Pancreas (tissue), 10 donors: Measurements from ENCODE around the gene ARID5B. TPM values are rescaled to one million over a fixed set of nuclear protein-coding genes. Genes with fewer than 3 reads are reported as not detected.

Source experiments
- ATAC-seq, 4 donors: fragments of 200-7000 bp; cut with Tn5 transposase; one replicate each; pipeline versions ENCODE4 v1.8.0 to v1.9.1; 2020; ENCODE audit warnings: mild to moderate bottlenecking in 4 of 4, moderate library complexity in 4 of 4
- DNase-seq, 6 donors: peaks; one replicate each; pipeline ENCODE4 v3.0.0-alpha.2; 2020
- FAIRE-seq: peaks from 2 replicates; lab custom pipeline; 2012; peaks lifted over from hg19 to GRCh38; lab: Jason Lieb, UNC
- H3K27ac ChIP-seq, 4 donors: fragments of 200-600 bp; sonication (generic); 1 replicate in 3 of 4; 2 replicates in 1 of 4; pipeline versions ENCODE4 v1.5.0 to v1.8.0; 2020
- H3K27me3 ChIP-seq, 4 donors: fragments of 200-600 bp; one replicate each; pipeline ENCODE4 v1.8.0; 2021
- H3K36me3 ChIP-seq, 3 donors: fragments of 200-600 bp; sonication (generic) in 1 of 3; one replicate each; pipeline versions ENCODE4 v1.5.0 to v1.8.0; 2020 to 2021
- H3K4me1 ChIP-seq, 3 donors: fragments of 200-600 bp; one replicate each; pipeline ENCODE4 v1.8.0; 2021
- H3K4me3 ChIP-seq, 4 donors: fragments of 200-600 bp; sonication (generic) in 2 of 4; one replicate each; pipeline versions ENCODE4 v1.5.0 to v1.8.0; 2020 to 2021
- H3K9me3 ChIP-seq, 4 donors: fragments of 200-600 bp; one replicate each; pipeline ENCODE4 v1.8.0; 2021
- WGBS, 2 donors: extraction: QIAGEN DNeasy Blood & Tissue Kit; methylation state at CpG; one replicate each; pipeline ENCODE4 v1.1.7; 2013; 5-methylcytosine and 5-hydroxymethylcytosine counted together
- intact Hi-C, 3 donors: fragments of 100-400 bp; cut with DNase I; formaldehyde crosslinking; loops; one replicate each; pipeline versions ENCODE4 v1.11.1 to v1.14.2; 2022
- polyA plus RNA-seq, 2 donors: library from polyadenylated mRNA; stranded (reverse); fragments of 200-250 nt; gene quantifications; one replicate each; pipeline ENCODE4 v1.2.3, GENCODE V29; 2013
- total RNA-seq, 6 donors: library from RNA; stranded (reverse); fragmentation: NEBNext Ultra II Directional in 4 of 6; extraction: Animal tissue kit (Norgen Biotek cat#: 25700) in 4 of 6; gene quantifications; one replicate each; pipeline versions ENCODE4 v1.2.1 to v1.2.4, GENCODE V29; 2021 to 2023
- TF ChIP-seq, protein P1 (sequence below), 4 donors: fragments of 200-600 bp; sonication (generic) in 3 of 4; IDR thresholded peaks; one replicate each; pipeline versions ENCODE4 v1.5.0 to v1.8.0; 2021; ENCODE audit warnings: antibody characterized with exemption in 4 of 4
- donor health status: healthy with polysubstance abuse.
- donor health status: DM: no; HTN: no; CAD: no; lungs with moderate emphysema.
- donor health status: DM: no; HTN: no; CAD: no.
- donor health status: control.
- donor health status: control.
- donor health status: Bipolar disorder and iron deficiency.
- donor health status: DM: yes; HTN: yes; CAD: no.
- donor health status: DM: no; HTN: no; CAD: no.
- donor health status: DM: no; HTN: no; CAD: no.
- donor health status: DM: yes; HTN: yes; CAD: no.

Gene ARID5B
- total and polyA plus RNA-seq, 8 donors: 2.6 to 13.0 (median 5.0) TPM

DNA sequence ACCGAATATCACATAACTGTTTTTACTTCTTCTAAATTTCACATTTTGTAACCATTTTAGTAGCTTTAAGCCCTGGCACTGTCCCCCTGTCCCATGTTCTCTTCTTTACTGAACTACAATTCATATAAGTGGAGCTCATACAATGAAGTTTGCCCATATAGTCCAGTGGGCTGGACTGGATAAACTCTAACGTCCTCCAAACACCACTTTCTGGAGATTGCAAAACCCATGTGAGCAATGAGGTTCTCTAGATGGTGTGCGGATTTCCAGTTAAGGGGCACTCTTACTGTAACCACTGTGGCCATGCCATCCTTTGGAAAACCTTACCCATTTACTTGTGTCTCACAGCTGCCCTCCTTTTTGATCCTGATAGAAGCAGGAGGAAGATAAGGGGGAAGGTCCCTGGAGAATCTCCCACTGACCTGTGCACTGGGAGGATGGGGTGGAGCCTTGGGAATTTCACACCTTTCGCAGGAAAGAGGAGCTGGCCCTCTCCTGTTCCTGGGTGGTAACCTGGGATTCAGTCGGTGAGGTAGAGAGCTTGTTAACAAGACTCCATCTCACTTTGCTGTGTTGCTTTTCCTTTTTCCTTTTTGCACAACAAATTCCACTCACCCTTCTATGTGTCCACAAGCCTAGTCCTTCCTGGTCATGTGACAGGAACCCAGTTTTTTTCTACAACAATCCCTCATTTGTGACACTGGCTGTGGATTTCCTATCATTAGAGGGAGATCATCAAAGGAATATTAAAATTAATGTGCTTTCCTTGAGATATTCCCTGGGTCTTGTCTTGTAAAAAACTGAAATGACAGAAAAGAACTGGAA lies 120.7 kb downstream of the ARID5B start:
- WGBS, 2 donors: 73 to 79% methylated on average over 5 of the region's 5 CpGs
- no peaks in the 10 kb centered on the region for H3K27me3 ChIP-seq
- no peaks in the 10 kb centered on the region for H3K9me3 ChIP-seq
- peaks cover 0 to 12% (median 11%) of the 10 kb centered on the region in 3 donors for H3K4me1 ChIP-seq
- DNase-seq (no peak), FAIRE-seq (no peak), ATAC-seq (no peak)
- no peak overlapping the region for H3K27ac ChIP-seq
- no peaks in the 10 kb centered on the region for H3K36me3 ChIP-seq
- intact Hi-C loops: no loop called here
- H3K4me3 ChIP-seq: no peak overlapping the region
- TF ChIP-seq, protein P1, sequence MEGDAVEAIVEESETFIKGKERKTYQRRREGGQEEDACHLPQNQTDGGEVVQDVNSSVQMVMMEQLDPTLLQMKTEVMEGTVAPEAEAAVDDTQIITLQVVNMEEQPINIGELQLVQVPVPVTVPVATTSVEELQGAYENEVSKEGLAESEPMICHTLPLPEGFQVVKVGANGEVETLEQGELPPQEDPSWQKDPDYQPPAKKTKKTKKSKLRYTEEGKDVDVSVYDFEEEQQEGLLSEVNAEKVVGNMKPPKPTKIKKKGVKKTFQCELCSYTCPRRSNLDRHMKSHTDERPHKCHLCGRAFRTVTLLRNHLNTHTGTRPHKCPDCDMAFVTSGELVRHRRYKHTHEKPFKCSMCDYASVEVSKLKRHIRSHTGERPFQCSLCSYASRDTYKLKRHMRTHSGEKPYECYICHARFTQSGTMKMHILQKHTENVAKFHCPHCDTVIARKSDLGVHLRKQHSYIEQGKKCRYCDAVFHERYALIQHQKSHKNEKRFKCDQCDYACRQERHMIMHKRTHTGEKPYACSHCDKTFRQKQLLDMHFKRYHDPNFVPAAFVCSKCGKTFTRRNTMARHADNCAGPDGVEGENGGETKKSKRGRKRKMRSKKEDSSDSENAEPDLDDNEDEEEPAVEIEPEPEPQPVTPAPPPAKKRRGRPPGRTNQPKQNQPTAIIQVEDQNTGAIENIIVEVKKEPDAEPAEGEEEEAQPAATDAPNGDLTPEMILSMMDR (IDR thresholded peaks at IDR 0.05): no peak

DNA sequence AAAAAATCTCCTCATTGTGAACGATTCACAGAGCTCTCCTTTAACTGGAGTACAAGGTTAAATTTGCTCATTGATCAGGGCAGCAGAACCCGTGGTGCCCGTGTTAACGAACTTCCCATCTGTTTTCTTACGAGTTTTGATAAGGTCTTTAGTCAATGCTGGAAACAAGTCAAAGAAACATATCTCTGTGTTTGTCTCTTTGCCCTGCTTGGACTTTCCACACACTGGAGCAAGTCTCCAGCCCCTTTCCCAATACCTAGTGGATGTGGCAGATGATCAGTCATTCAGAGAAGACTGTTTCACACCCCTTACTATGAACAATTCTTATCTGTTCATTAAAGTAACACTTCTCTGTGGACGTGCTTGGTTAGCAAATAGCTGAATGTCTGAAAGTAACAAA lies 121.3 kb downstream of the ARID5B start:
- intact Hi-C loops: no loop called here
- Histone ChIP-seq H3K9me3 (no peaks in the 10 kb centered on the region), H3K27me3 (no peaks in the 10 kb centered on the region), H3K4me1 (peaks cover 0 to 8% (median 7%) of the 10 kb centered on the region in 3 donors), H3K4me3 (no peak overlapping the region), H3K36me3 (no peaks in the 10 kb centered on the region), H3K27ac (no peak overlapping the region)
- no peak for ATAC-seq
- no peak for FAIRE-seq
- 33 to 41% methylated on average over 6 of the region's 6 CpGs for WGBS, 2 donors
- TF ChIP-seq, protein P1 (IDR thresholded peaks at IDR 0.05): no peak
- no peak for DNase-seq

DNA sequence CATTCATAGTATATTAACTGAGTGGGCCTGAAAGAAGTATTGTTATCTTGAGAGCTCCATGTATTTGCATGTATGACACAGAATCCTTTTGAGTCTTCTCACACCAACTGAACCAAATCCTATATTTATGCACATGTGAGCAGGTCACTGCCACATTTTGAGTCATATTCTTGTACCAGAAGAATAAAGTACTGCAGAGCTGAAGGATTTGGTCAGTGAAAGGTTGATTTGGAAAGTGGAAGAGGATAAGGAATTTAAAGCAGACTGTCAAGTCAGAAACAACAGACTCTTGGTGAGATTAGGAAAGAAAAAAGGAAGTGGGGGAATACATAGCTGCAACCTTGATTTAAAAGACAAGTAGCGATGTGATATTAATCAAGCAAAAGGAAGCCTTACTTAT lies 121.8 kb downstream of the ARID5B start:
- WGBS, 2 donors: 97 to 99% methylated on average over 1 of the region's 1 CpG
- intact Hi-C loops: no loop called here
- no peak overlapping the region for H3K27ac ChIP-seq
- no peaks in the 10 kb centered on the region for H3K27me3 ChIP-seq
- FAIRE-seq (no peak), ATAC-seq (no peak), DNase-seq (no peak)
- peaks cover 0 to 3% (median 2%) of the 10 kb centered on the region in 3 donors for H3K4me1 ChIP-seq
- H3K9me3 ChIP-seq: no peaks in the 10 kb centered on the region
- TF ChIP-seq, protein P1 (IDR thresholded peaks at IDR 0.05): no peak
- no peaks in the 10 kb centered on the region for H3K36me3 ChIP-seq
- no peak overlapping the region for H3K4me3 ChIP-seq

DNA sequence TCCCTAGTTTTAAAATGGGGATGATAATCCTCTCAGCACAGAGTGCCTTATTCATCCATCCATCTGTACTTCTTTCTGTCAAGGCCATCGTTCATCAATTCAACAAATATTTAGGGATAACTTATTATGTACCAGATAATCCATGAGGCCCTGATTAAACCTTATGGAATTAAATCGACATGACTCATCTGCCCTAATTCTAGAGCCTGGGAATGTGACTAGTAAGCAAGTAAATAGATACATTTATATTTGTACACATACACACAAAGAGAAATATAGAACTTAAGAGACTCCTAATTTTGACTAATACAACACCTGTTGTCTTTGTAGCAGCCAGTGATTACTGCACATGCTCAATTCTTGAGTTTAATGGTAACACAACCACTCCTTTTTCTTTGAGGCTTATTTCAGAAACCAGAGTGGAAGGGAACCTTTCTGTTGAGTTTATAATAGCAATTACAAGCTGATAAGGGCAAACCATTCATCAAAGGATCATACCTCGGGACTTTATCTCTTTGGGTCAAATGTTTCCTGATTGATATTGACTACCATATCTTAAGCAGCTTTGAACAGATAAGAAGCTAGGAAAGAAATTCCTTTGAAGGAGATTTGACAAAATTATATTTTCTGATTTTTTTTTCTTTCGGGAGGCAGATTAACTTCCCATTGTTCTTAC lies 122.7 kb downstream of the ARID5B start:
- 35 to 38% methylated on average over 4 of the region's 4 CpGs for WGBS, 2 donors
- H3K4me1 ChIP-seq: no peaks in the 10 kb centered on the region
- H3K36me3 ChIP-seq: no peaks in the 10 kb centered on the region
- H3K9me3 ChIP-seq: no peaks in the 10 kb centered on the region
- H3K4me3 ChIP-seq: no peak overlapping the region
- TF ChIP-seq, protein P1 (IDR thresholded peaks at IDR 0.05): no peak
- no peaks in the 10 kb centered on the region for H3K27me3 ChIP-seq
- H3K27ac ChIP-seq: no peak overlapping the region
- intact Hi-C loops: no loop called here
- FAIRE-seq (no peak), ATAC-seq (no peak), DNase-seq (no peak)
